ENCODE measurements around the gene NRXN3. TPM values are rescaled to one million over a fixed set of nuclear protein-coding genes. Genes with fewer than 3 reads are reported as not detected.

NRXN3 gene
- total and polyA plus RNA-seq, 2 of the 4 experiments (the other 2 are of a cell fraction), result 4.8 to 25.1 TPM

- dilution Hi-C loops (cut with HindIII; ENCODE audit: low sequenced_read_pairs, unreplicated experiment), result no loop called here
Measured at GRCh38 chr14:79734151-79734550, 1564.0 kb downstream of the NRXN3 start.

More at GRCh38 chr14:79734151-79734550, 1564.0 kb downstream of the NRXN3 start:
- Histone ChIP-seq H3K79me1 (ENCODE audit: low read depth in 1 of 2, low read length in 2 of 2) (no peaks in the 10 kb centered on the region), H3K4ac (ENCODE audit: low read depth, low read length) (no peak overlapping the region), H4K5ac (ENCODE audit: low read depth, low read length) (no peak overlapping the region), H3K9me1 (ENCODE audit: insufficient read depth, low read length) (no peaks in the 10 kb centered on the region), H2AK5ac (ENCODE audit: low read depth, low read length) (no peak overlapping the region), H3K4me3 (ENCODE audit: insufficient read depth, low read depth, low read length) (no peak overlapping the region), H3K4me1 (ENCODE audit: control insufficient read depth, insufficient read depth, low read length) (no peaks in the 10 kb centered on the region), H3K18ac (ENCODE audit: low read depth, low read length) (no peak overlapping the region), H3K27me3 (ENCODE audit: control insufficient read depth, insufficient read depth, low read length) (no peaks in the 10 kb centered on the region), H3K56ac (ENCODE audit: extremely low read depth, insufficient read depth, low read length) (no peak overlapping the region), H3K9ac (ENCODE audit: low read depth, low read length) (no peak overlapping the region), H2AFZ (replicated peaks; ENCODE audit: low read length, poor library complexity) (no peak overlapping the region), H2BK5ac (ENCODE audit: low read depth, low read length, poor library complexity, severe bottlenecking) (no peak overlapping the region), H2BK15ac (ENCODE audit: low read depth, low read length) (no peak overlapping the region), H2BK120ac (ENCODE audit: low read depth, low read length) (no peak overlapping the region), H3K14ac (replicated peaks; ENCODE audit: low read depth, low read length) (no peak overlapping the region), H2AK9ac (replicated peaks; ENCODE audit: low read depth, low read length, poor library complexity) (no peak overlapping the region), H3K4me2 (ENCODE audit: low read depth, low read length) (no peak overlapping the region), H3K36me3 (ENCODE audit: control insufficient read depth, insufficient read depth, low read length) (no peaks in the 10 kb centered on the region), H3K27ac (ENCODE audit: insufficient read depth, low read length) (no peak overlapping the region), H4K91ac (ENCODE audit: insufficient read depth, low read depth, low read length) (no peak overlapping the region), H4K20me1 (ENCODE audit: insufficient read depth, low read length) (no peaks in the 10 kb centered on the region), H4K8ac (ENCODE audit: low read depth in 2 of 2, low read length in 2 of 2) (no peak overlapping the region), H3K9me3 (ENCODE audit: control insufficient read depth, insufficient read depth, low read length) (peaks cover 9% of the 10 kb centered on the region), H3K23ac (ENCODE audit: low read depth, low read length) (no peak overlapping the region), H2BK20ac (ENCODE audit: low read depth, low read length) (no peak overlapping the region)
- in situ Hi-C loops (cut with MboI; ENCODE audit: low sequenced_read_pairs), result no loop called here
- TF ChIP-seq NFE2L2 (IDR thresholded peaks at IDR 0.05; ENCODE audit: low read depth, low read length), result no peak
- no peak for TF ChIP-seq CHD1 (IDR thresholded peaks at IDR 0.05; ENCODE audit: low read depth, low read length)
- no peak for TF ChIP-seq POLR2A (IDR thresholded peaks at IDR 0.05; ENCODE audit: low read depth, low read length)
- TF ChIP-seq BHLHE40 (IDR thresholded peaks at IDR 0.05; ENCODE audit: low read depth, low read length), result no peak
- no peak for TF ChIP-seq USF2 (IDR thresholded peaks at IDR 0.05; ENCODE audit: low read depth, low read length)
- no CpG with 5 or more reads among the region's 3 CpGs for WGBS, 2 experiments (ENCODE audit: extremely low coverage in 2 of 2, insufficient read length in 1 of 2)
- ATAC-seq (ENCODE audit: low read depth) (no peak), DNase-seq (no peak)
- intact Hi-C loops (cut with micrococcal nuclease), result no loop called here
- ChIA-PET CTCF (no interaction called here), POLR2A (ENCODE audit: unreplicated experiment) (no interaction called here)
- BruUV-seq (replicated peaks), result no TSS peak

Data from IMR-90 (cell line).